HCT116 (cell line): ENCODE data around the gene SHMT1. TPM values are rescaled to one million over a fixed set of nuclear protein-coding genes. Genes with fewer than 3 reads are reported as not detected.

Source experiments
- ATAC-seq: fragments of 200-7000 bp; cut with Tn5 transposase; 2 replicates; pipeline ENCODE4 v1.9.1; 2020; ENCODE audit warnings: mild to moderate bottlenecking, moderate library complexity
- BruUV-seq: library from RNA; stranded (reverse); fragments of 400-500 nt; replicated peaks from 2 replicates; lab custom pipeline; 2021; lab: Mats Ljungman, UMichigan
- CTCF ChIA-PET: fragments of 300-600 bp; sonication (Branson Sonifier 250); formaldehyde crosslinking; loops from one replicate; lab custom pipeline; 2021; ENCODE audit warnings: antibody characterized with exemption; lab: Charles Lee
- POLR2A ChIA-PET: fragments of 300-600, 350-600 bp; sonication (Branson Sonifier 250); formaldehyde crosslinking; loops from one replicate; lab custom pipeline; 2021; ENCODE audit warnings: antibody characterized with exemption; lab: Charles Lee
- RAD21 ChIA-PET, 2 experiments: fragments of 300-600 bp; sonication (Branson Sonifier 250); formaldehyde crosslinking; loops; one replicate each; lab custom pipeline; 2023; ENCODE audit warnings: low total read pairs in 2 of 2; ENCODE audit not compliant: uncharacterized antibody in 2 of 2, unreplicated experiment in 2 of 2, low non-redundant PET in 1 of 2; lab: Charles Lee
- DNase-seq: peaks from one replicate; pipeline ENCODE4 v3.0.0-alpha.2; 2010; ENCODE audit warnings: low read depth, low spot score
- H2AFZ ChIP-seq: fragments of 200-600 bp; shearing (Covaris generic), sonication (generic); 2 replicates; pipeline ENCODE4 v1.6.1; 2017; ENCODE audit warnings: low read depth, mixed run types, mixed read lengths, antibody characterized with exemption, low read length; ENCODE audit not compliant: poor library complexity, severe bottlenecking
- H3K27ac ChIP-seq: 2 replicates; pipeline ENCODE4 v1.5.1; 2012; ENCODE audit warnings: low read depth, low read length
- H3K27me3 ChIP-seq: fragments of 200-600 bp; sonication (generic); 2 replicates; pipeline ENCODE4 v1.6.1; 2016; ENCODE audit warnings: mixed run types, low read length, mixed read lengths; ENCODE audit not compliant: insufficient read depth
- H3K36me3 ChIP-seq, 2 experiments: fragments of 200-500 bp in 1 of 2; fragments of 200-600 bp in 1 of 2; sonication (Bioruptor generic) in 1 of 2; sonication (generic) in 1 of 2; 2 replicates each; pipeline versions ENCODE4 v1.5.1 to v1.6.1; 2014 to 2016; ENCODE audit warnings: low read length in 2 of 2, inconsistent platforms in 1 of 2, mixed read lengths in 1 of 2, mixed run types in 1 of 2; ENCODE audit not compliant: insufficient read depth in 2 of 2, control insufficient read depth in 1 of 2
- H3K4me1 ChIP-seq, 2 experiments: fragments of 200-600 bp in 1 of 2; sonication (generic) in 1 of 2; 2 replicates each; pipeline versions ENCODE4 v1.5.1 to v1.6.1; 2012 to 2017; ENCODE audit warnings: low read length in 2 of 2, inconsistent platforms in 1 of 2, mild to moderate bottlenecking in 1 of 2, mixed read lengths in 1 of 2, mixed run types in 1 of 2, moderate library complexity in 1 of 2; ENCODE audit not compliant: insufficient read depth in 2 of 2, control insufficient read depth in 1 of 2
- H3K4me2 ChIP-seq: fragments of 200-600 bp; sonication (generic); 2 replicates; pipeline ENCODE4 v1.6.1; 2017; ENCODE audit warnings: mixed run types, low read length, mixed read lengths
- H3K4me3 ChIP-seq, 2 experiments: fragments of 200-600 bp in 1 of 2; sonication (generic) in 1 of 2; replicated peaks in 1 of 2; 2 replicates each; pipeline ENCODE4 v1.5.1; 2011 to 2016; ENCODE audit warnings: low read length in 2 of 2, control low read depth in 1 of 2, low read depth in 1 of 2, mild to moderate bottlenecking in 1 of 2, mixed read lengths in 1 of 2, mixed run types in 1 of 2
- H3K79me2 ChIP-seq: fragments of 200-600 bp; sonication (generic); 2 replicates; pipeline ENCODE4 v1.6.1; 2017; ENCODE audit warnings: mild to moderate bottlenecking, mixed run types, low read length, moderate library complexity, mixed read lengths; ENCODE audit not compliant: insufficient read depth
- H3K9ac ChIP-seq: fragments of 200-600 bp; sonication (generic); 2 replicates; pipeline ENCODE4 v1.6.1; 2016; ENCODE audit warnings: low read length, mixed read lengths
- H3K9me2 ChIP-seq: fragments of 200-600 bp; sonication (generic), shearing (Covaris generic); 2 replicates; pipeline ENCODE4 v1.6.1; 2017; ENCODE audit warnings: mixed run types, mild to moderate bottlenecking, moderate library complexity; ENCODE audit not compliant: insufficient read depth
- H3K9me3 ChIP-seq, 2 experiments: fragments of 200-500 bp in 1 of 2; fragments of 200-600 bp in 1 of 2; sonication (Bioruptor generic) in 1 of 2; sonication (generic) in 1 of 2; 2 replicates each; pipeline ENCODE4 v1.6.1; 2014 to 2017; ENCODE audit warnings: low read length in 2 of 2, mixed read lengths in 2 of 2, inconsistent platforms in 1 of 2, low read depth in 1 of 2, mild to moderate bottlenecking in 1 of 2, mixed run types in 1 of 2, moderate library complexity in 1 of 2; ENCODE audit not compliant: control insufficient read depth in 1 of 2, insufficient read depth in 1 of 2
- H4K20me1 ChIP-seq: fragments of 200-600 bp; sonication (generic), shearing (Covaris generic); 2 replicates; pipeline ENCODE4 v1.6.1; 2017; ENCODE audit warnings: mixed run types, mild to moderate bottlenecking, moderate library complexity; ENCODE audit not compliant: insufficient read depth
- CBX3 ChIP-seq: IDR thresholded peaks from 2 replicates; pipeline ENCODE4 v1.6.1; 2012; ENCODE audit warnings: low read depth
- ELF1 ChIP-seq: IDR thresholded peaks from 2 replicates; pipeline ENCODE4 v1.6.1; 2012; ENCODE audit warnings: low read depth, borderline replicate concordance
- EZH2 ChIP-seq: fragments of 200-600 bp; sonication (generic); IDR thresholded peaks from 2 replicates; pipeline ENCODE4 v1.6.1; 2017; ENCODE audit warnings: antibody characterized with exemption, mixed run types
- FOSL1 ChIP-seq: IDR thresholded peaks from 2 replicates; pipeline ENCODE4 v1.6.1; 2012; ENCODE audit warnings: low read depth
- JUND ChIP-seq: IDR thresholded peaks from 2 replicates; pipeline ENCODE4 v1.6.1; 2012
- POLR2A ChIP-seq: IDR thresholded peaks from 2 replicates; pipeline ENCODE4 v1.7.0; 2011; ENCODE audit warnings: borderline replicate concordance; ENCODE audit not compliant: insufficient read depth, insufficient read length; ENCODE audit errors: extremely low read depth
- REST ChIP-seq: IDR thresholded peaks from 2 replicates; pipeline ENCODE4 v1.6.1; 2012; ENCODE audit warnings: low read depth
- SIN3A ChIP-seq: IDR thresholded peaks from 2 replicates; pipeline ENCODE4 v1.6.1; 2012; ENCODE audit warnings: low read depth
- SP1 ChIP-seq: IDR thresholded peaks from 2 replicates; pipeline ENCODE4 v1.6.1; 2012; ENCODE audit warnings: low read depth
- TCF7L2 ChIP-seq: IDR thresholded peaks from 2 replicates; pipeline ENCODE4 v1.7.0; 2011; ENCODE audit warnings: borderline replicate concordance, inconsistent platforms; ENCODE audit not compliant: insufficient read depth, insufficient read length; ENCODE audit errors: extremely low read depth
- YY1 ChIP-seq: IDR thresholded peaks from 2 replicates; pipeline ENCODE4 v1.6.1; 2011; ENCODE audit warnings: low read length, low read depth, moderate library complexity, mild to moderate bottlenecking; ENCODE audit not compliant: insufficient replicate concordance; ENCODE audit errors: extremely low read depth
- ZBTB33 ChIP-seq: IDR thresholded peaks from 2 replicates; pipeline ENCODE4 v1.6.1; 2011; ENCODE audit warnings: mild to moderate bottlenecking, low read length, moderate library complexity; ENCODE audit not compliant: insufficient replicate concordance; ENCODE audit errors: extremely low read depth
- ZFX ChIP-seq: fragments of 450-650 bp; IDR thresholded peaks from 2 replicates; pipeline ENCODE4 v1.6.1; 2017
- ZNF274 ChIP-seq: fragments of 200-500 bp; sonication (Bioruptor generic); IDR thresholded peaks from 2 replicates; pipeline ENCODE4 v1.6.1; 2014; ENCODE audit warnings: mild to moderate bottlenecking, low read depth, low read length, inconsistent platforms
- intact Hi-C: fragments of 100-400 bp; cut with micrococcal nuclease; formaldehyde crosslinking; loops from 2 replicates; pipeline ENCODE4 v1.10.0; 2022
- total RNA-seq: library from RNA; stranded (reverse); gene quantifications from one replicate; pipeline ENCODE4 v1.2.1, GENCODE V29; 2021; ENCODE audit not compliant: unreplicated experiment

Gene SHMT1
- total RNA-seq, 1 experiment from 2014 or later = 46.5 TPM

- peaks cover 3 to 7% of the 10 kb centered on the region in 2 experiments; a peak in 2 of 4 replicates for H3K36me3 ChIP-seq
- TF ChIP-seq JUND = no peak
- TF ChIP-seq YY1 = no peak
- no peak for TF ChIP-seq TCF7L2
- no peak for TF ChIP-seq FOSL1
- no peak for TF ChIP-seq ELF1
- no peak for TF ChIP-seq ZNF274
- no peak for TF ChIP-seq ZFX
- no peak for TF ChIP-seq SP1
- TF ChIP-seq CBX3 = no peak
- TF ChIP-seq POLR2A = no peak
- no peak for TF ChIP-seq EZH2
- intact Hi-C loops = no loop called here
- no peaks in the 10 kb centered on the region for H4K20me1 ChIP-seq
- H3K4me1 ChIP-seq = peaks cover 8 to 10% of the 10 kb centered on the region in 2 experiments
- H3K9ac ChIP-seq = no peak overlapping the region
- ATAC-seq = no peak
- no peaks in the 10 kb centered on the region for H3K27me3 ChIP-seq
- H2AFZ ChIP-seq = no peak overlapping the region
- CTCF ChIA-PET = no interaction called here
- RAD21 ChIA-PET = interaction anchor here in 1 of 2 experiments (0.7 kb wide), 1 partner anchor 100 kb away, joined by 4 read pairs; the partner anchor contains the start of gene MIEF2
- no peaks in the 10 kb centered on the region for H3K9me2 ChIP-seq
- no peak overlapping the region for H3K27ac ChIP-seq
- no peak for DNase-seq
- no peaks in the 10 kb centered on the region for H3K9me3 ChIP-seq
- no TSS peak for BruUV-seq
- no peak overlapping the region for H3K4me3 ChIP-seq
- H3K79me2 ChIP-seq = peaks cover 42% of the 10 kb centered on the region
- POLR2A ChIA-PET = no interaction called here
- no peak overlapping the region for H3K4me2 ChIP-seq
Measured at GRCh38 chr17:18360518-18360917, 2.8 kb downstream of the SHMT1 start.

GRCh38 chr17:18356624-18357023 is 6.7 kb downstream of the SHMT1 start:
- Histone ChIP-seq H3K27me3 (no peaks in the 10 kb centered on the region), H3K36me3 (peaks cover 7 to 12% of the 10 kb centered on the region in 2 experiments; a peak in 3 of 4 replicates), H3K9ac (no peak overlapping the region), H3K4me3 (no peak overlapping the region), H3K9me2 (no peaks in the 10 kb centered on the region), H3K4me2 (no peak overlapping the region), H2AFZ (no peak overlapping the region), H3K27ac (no peak overlapping the region), H4K20me1 (no peaks in the 10 kb centered on the region), H3K9me3 (no peaks in the 10 kb centered on the region), H3K4me1 (no peaks in the 10 kb centered on the region; a peak in 1 of 4 replicates), H3K79me2 (peaks cover 27% of the 10 kb centered on the region)
- ATAC-seq = no peak
- DNase-seq = no peak
- TF ChIP-seq CBX3 = no peak
- TF ChIP-seq ZBTB33 = no peak
- TF ChIP-seq SIN3A = no peak
- no peak for TF ChIP-seq ELF1
- no peak for TF ChIP-seq REST
- ChIA-PET RAD21 (no interaction called here), CTCF (no interaction called here), POLR2A (no interaction called here)
- intact Hi-C loops = no loop called here
- BruUV-seq = no TSS peak
